Endothelial cell (in vitro differentiated cells): ENCODE data around the gene RNF146. TPM values are rescaled to one million over a fixed set of nuclear protein-coding genes. Genes with fewer than 3 reads are reported as not detected.
"Not testable (repeated sequence)": the region's sequence is repeated elsewhere in the genome, so short reads cannot be mapped to it uniquely, and the experiment has no call there.

Experiments used
- DNase-seq: peaks from one replicate; pipeline ENCODE4 v3.0.0; 2021; ENCODE audit warnings: low spot score
- H3K27ac Mint-ChIP-seq: one replicate; pipeline ENCODE4 v1.8.0; 2021; ENCODE audit warnings: mixed read lengths, inconsistent platforms; ENCODE audit not compliant: unreplicated experiment
- H3K27me3 Mint-ChIP-seq: one replicate; pipeline ENCODE4 v1.8.0; 2021; ENCODE audit warnings: mild to moderate bottlenecking, moderate library complexity, mixed read lengths, inconsistent platforms; ENCODE audit not compliant: unreplicated experiment
- H3K36me3 Mint-ChIP-seq: one replicate; pipeline ENCODE4 v1.8.0; 2021; ENCODE audit warnings: mild to moderate bottlenecking, low read depth, mixed read lengths, inconsistent platforms; ENCODE audit not compliant: unreplicated experiment
- H3K4me1 Mint-ChIP-seq: one replicate; pipeline ENCODE4 v1.8.0; 2021; ENCODE audit warnings: mild to moderate bottlenecking, mixed read lengths, inconsistent platforms; ENCODE audit not compliant: unreplicated experiment
- H3K4me3 Mint-ChIP-seq: one replicate; pipeline ENCODE4 v1.8.0; 2021; ENCODE audit warnings: mild to moderate bottlenecking, mixed read lengths, inconsistent platforms; ENCODE audit not compliant: unreplicated experiment
- H3K9me3 Mint-ChIP-seq: one replicate; pipeline ENCODE4 v1.8.0; 2021; ENCODE audit warnings: mixed read lengths, inconsistent platforms; ENCODE audit not compliant: unreplicated experiment
- long read RNA-seq: library from polyadenylated mRNA; unstranded; transcript quantifications from one replicate; pipeline ENCODE4 v2.0.0, GENCODE V29; 2020; ENCODE audit not compliant: unreplicated experiment
- total RNA-seq: library from RNA; stranded (reverse); fragmentation: NEBNext Ultra II Directional; extraction: Animal tissue kit (Norgen Biotek cat#: 25700); gene quantifications from one replicate; pipeline ENCODE4 v1.2.1, GENCODE V29; 2021; ENCODE audit not compliant: unreplicated experiment
- TF ChIP-seq, protein P1 (sequence below): fragments of 200-600 bp; sonication (generic); IDR thresholded peaks from one replicate; pipeline ENCODE4 v1.5.0; 2021; ENCODE audit warnings: antibody characterized with exemption; ENCODE audit not compliant: unreplicated experiment

The RNF146 gene, protein sequence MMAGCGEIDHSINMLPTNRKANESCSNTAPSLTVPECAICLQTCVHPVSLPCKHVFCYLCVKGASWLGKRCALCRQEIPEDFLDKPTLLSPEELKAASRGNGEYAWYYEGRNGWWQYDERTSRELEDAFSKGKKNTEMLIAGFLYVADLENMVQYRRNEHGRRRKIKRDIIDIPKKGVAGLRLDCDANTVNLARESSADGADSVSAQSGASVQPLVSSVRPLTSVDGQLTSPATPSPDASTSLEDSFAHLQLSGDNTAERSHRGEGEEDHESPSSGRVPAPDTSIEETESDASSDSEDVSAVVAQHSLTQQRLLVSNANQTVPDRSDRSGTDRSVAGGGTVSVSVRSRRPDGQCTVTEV
- total RNA-seq, result 68.6 TPM
- long read RNA-seq, partial matches to known transcripts, result 1 of 8 reads
- long read RNA-seq, other reads (novel, unspliced or antisense), result 1 of 8 reads

DNA sequence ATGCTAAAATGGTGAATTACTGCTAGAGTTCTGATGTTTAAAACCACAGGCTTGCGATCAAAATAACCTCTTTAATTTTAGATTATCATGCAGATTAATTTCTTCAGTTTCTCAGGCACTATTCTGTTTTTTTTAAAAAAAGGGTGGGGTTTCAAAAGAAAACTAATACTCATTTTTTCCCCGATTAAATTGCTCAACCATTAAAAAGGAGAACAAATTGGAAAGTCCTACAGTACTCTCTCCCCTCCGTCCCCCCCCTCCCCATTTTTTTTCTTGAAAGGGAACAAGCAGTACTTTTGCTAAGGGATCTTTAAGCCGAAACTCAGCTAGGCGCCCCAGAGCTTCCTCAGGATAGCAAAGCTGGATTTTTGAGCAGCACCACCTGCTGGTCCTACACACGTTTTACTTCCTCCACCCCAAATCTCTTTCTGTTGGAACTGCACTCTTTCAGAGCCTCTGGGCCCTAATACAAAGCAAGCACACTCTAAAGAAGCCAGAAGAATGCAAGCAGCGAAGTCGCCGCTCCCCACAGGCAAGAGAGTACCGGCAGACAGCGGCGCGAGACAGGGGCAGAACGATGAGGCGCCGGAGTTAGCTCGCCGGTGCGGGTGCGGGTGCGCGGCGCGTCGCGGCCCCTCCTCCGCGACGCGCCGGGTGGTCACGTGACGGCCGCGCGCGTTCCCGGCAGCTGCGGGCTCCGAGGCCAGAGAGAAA is at the start of gene RNF146:
RNF146 (plus strand) TSS at position 687 of the 714 bp plus-strand sequence. CDS start 13,475 bp downstream, outside the sequence.
- DNase-seq, result peak; percentile 79
- peaks cover 11% of the 10 kb centered on the region for H3K27me3 Mint-ChIP-seq
- peak within 1 kb of the TSS; percentile 98 for H3K27ac Mint-ChIP-seq
- H3K4me3 Mint-ChIP-seq, result peak within 1 kb of the TSS; percentile 100
- H3K36me3 Mint-ChIP-seq, result peaks cover 6% of the 10 kb centered on the region
- peaks cover 33% of the 10 kb centered on the region for H3K4me1 Mint-ChIP-seq
- TF ChIP-seq, protein P1, sequence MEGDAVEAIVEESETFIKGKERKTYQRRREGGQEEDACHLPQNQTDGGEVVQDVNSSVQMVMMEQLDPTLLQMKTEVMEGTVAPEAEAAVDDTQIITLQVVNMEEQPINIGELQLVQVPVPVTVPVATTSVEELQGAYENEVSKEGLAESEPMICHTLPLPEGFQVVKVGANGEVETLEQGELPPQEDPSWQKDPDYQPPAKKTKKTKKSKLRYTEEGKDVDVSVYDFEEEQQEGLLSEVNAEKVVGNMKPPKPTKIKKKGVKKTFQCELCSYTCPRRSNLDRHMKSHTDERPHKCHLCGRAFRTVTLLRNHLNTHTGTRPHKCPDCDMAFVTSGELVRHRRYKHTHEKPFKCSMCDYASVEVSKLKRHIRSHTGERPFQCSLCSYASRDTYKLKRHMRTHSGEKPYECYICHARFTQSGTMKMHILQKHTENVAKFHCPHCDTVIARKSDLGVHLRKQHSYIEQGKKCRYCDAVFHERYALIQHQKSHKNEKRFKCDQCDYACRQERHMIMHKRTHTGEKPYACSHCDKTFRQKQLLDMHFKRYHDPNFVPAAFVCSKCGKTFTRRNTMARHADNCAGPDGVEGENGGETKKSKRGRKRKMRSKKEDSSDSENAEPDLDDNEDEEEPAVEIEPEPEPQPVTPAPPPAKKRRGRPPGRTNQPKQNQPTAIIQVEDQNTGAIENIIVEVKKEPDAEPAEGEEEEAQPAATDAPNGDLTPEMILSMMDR, result peak; percentile 59
- H3K9me3 Mint-ChIP-seq, result no peaks in the 10 kb centered on the region

DNA sequence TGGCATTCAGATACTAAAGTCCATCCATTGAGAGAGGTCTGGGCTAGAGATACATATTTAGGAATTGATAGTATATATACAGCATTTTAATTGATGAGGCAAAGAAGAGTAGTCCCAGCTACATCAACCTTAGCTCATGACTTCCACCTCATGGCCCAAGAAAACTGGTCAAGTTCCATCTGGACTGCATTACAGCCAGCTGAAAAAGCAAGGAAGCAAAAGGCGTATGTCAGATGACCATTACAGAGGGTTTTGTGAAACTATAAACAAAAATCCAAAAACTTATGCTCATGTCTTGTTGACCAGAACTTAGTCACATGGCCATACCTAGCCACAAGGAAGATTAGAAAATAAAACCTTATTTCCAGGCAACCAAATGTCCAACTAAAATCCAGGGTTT is 46.8 kb upstream of the RNF146 start:
- Mint-ChIP-seq H3K36me3 (peaks cover 4% of the 10 kb centered on the region), H3K9me3 (no peaks in the 10 kb centered on the region), H3K27me3 (peaks cover 4% of the 10 kb centered on the region), H3K4me3 (no peak overlapping the region), H3K27ac (no peak overlapping the region), H3K4me1 (peaks cover 12% of the 10 kb centered on the region)
- no peak for DNase-seq
- TF ChIP-seq, protein P1, result no peak

DNA sequence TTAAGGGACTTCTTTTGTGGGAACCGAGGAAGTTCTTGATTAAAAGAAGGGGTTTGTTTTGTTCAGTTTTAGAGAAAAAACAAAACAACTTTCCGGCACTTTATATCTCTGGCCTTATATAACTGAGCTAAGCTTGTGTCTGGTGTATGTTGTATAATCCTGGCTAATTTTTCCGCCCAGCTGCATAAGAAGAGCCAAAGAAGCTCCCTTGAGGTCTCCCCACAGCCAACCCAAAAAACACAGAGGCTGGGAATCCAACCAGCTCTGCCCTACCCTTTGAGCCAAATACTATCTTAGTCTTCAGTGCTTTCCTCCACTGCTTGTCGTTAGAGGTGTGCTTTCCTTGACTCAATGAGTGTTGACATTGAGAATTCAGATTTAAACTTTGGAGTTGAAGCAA is 45.5 kb upstream of the RNF146 start:
- Mint-ChIP-seq H3K9me3 (no peaks in the 10 kb centered on the region), H3K4me3 (no peak overlapping the region), H3K4me1 (peaks cover 10% of the 10 kb centered on the region), H3K27ac (no peak overlapping the region), H3K36me3 (no peaks in the 10 kb centered on the region), H3K27me3 (peaks cover 1% of the 10 kb centered on the region)
- DNase-seq, result no peak
- TF ChIP-seq, protein P1, result no peak

DNA sequence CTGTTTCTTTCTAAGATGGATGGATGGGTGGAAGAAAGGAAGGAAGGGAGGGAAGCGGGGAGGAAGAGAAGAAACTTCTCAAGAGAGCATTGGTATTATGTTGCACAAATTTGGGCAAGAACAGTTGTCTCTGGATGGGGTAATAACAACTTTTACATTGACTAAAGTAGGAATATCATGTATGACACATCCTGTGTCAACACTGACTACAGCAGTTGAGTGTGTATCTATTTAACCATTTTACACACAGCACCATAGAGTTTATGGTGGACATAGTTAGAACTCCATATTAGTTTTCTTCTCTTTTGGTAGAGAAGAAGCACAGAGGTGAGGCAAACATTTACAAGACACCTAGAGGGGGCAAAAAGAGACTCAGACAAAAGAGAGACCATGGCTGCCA is 44.2 kb upstream of the RNF146 start:
- DNase-seq, result no peak
- Mint-ChIP-seq H3K4me1 (peaks cover 3% of the 10 kb centered on the region), H3K4me3 (no peak overlapping the region), H3K9me3 (no peaks in the 10 kb centered on the region), H3K27me3 (no peaks in the 10 kb centered on the region), H3K27ac (no peak overlapping the region), H3K36me3 (no peaks in the 10 kb centered on the region)
- TF ChIP-seq, protein P1, result no peak

DNA sequence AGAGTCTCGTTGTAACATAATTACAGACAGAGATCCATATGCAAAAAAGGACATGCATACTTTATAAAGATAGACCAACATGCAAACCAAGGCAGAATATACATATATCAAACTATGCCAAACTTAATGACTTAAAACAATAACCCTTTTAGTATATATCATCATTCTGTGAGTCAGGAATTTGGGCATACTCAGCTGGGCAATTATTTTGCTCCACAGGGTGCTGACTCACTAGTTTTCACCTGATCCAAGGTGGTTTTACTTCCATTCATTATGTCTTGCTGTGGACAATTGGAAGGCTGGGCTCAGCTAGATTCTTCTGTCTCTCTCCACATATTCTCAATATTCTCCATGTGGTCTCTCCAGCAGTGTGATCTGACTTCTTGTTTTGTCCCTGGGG is 41.2 kb upstream of the RNF146 start:
- H3K36me3 Mint-ChIP-seq, result no peaks in the 10 kb centered on the region
- no peak for DNase-seq
- H3K4me1 Mint-ChIP-seq, result peaks cover 3% of the 10 kb centered on the region
- no peaks in the 10 kb centered on the region for H3K27me3 Mint-ChIP-seq
- no peak overlapping the region for H3K4me3 Mint-ChIP-seq
- TF ChIP-seq, protein P1, result no peak
- no peaks in the 10 kb centered on the region for H3K9me3 Mint-ChIP-seq
- H3K27ac Mint-ChIP-seq, result no peak overlapping the region

DNA sequence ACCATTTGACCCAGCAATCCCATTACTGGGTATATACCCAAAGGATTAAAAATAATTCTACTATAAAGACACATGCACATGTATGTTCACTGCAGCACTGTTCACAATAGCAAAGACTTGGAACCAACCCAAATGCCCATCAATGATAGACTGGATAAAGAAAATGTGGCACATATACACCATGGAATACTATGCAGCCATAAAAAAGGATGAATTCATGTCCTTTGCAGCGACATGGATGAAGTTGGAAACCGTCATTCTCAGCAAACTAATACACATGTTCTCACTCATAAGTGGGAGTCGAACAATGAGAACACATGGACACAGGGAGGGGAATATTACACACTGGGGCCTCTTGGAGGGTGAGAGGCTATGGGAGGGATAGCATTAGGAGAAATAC is 32.8 kb upstream of the RNF146 start:
- not testable (repeated sequence) for H3K36me3 Mint-ChIP-seq, DNase-seq, H3K4me3 Mint-ChIP-seq, H3K27ac Mint-ChIP-seq, H3K9me3 Mint-ChIP-seq, H3K27me3 Mint-ChIP-seq, H3K4me1 Mint-ChIP-seq
